HG02678 (cell line): ENCODE measurements around the gene CIAO3.
"Not testable (repeated sequence)": the region's sequence is repeated elsewhere in the genome, so short reads cannot be mapped to it uniquely, and the experiment has no call there.

ENCODE experiments used
- ATAC-seq: cut with Tn5 transposase; IDR thresholded peaks from one replicate; pipeline ENCODE4 v1.9.1; 2021; ENCODE audit warnings: mild to moderate bottlenecking, moderate library complexity; ENCODE audit not compliant: unreplicated experiment

CIAO3 gene

GRCh38 chr16:760545-761343 lies 19.9 kb upstream of the CIAO3 start, which contains the start of gene MSLN:
MSLN (plus strand) TSS chr16:760734; CDS start chr16:762681, 1,947 bp downstream.
- no peak for ATAC-seq

DNA sequence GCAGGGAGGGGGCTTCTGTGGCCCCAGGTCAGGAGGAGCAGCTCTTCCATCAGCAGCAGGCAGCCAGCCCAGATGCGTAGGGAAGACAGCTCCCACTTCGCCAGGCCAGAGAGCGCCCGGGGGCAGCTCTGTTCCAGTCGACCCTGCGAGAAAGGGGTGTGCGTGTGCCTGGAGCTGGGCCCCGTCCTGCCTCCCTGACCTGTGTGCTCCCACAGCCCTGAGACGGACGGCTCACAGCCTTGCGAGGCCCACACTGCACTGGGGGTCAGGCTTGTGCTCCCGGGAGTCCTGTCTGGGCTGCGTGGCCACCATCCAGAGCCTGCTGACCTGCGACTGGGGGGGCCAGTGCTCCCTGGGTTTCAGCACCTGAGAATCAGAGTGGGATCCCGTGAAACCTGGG lies 19.3 kb upstream of the CIAO3 start:
- ATAC-seq: no peak

DNA sequence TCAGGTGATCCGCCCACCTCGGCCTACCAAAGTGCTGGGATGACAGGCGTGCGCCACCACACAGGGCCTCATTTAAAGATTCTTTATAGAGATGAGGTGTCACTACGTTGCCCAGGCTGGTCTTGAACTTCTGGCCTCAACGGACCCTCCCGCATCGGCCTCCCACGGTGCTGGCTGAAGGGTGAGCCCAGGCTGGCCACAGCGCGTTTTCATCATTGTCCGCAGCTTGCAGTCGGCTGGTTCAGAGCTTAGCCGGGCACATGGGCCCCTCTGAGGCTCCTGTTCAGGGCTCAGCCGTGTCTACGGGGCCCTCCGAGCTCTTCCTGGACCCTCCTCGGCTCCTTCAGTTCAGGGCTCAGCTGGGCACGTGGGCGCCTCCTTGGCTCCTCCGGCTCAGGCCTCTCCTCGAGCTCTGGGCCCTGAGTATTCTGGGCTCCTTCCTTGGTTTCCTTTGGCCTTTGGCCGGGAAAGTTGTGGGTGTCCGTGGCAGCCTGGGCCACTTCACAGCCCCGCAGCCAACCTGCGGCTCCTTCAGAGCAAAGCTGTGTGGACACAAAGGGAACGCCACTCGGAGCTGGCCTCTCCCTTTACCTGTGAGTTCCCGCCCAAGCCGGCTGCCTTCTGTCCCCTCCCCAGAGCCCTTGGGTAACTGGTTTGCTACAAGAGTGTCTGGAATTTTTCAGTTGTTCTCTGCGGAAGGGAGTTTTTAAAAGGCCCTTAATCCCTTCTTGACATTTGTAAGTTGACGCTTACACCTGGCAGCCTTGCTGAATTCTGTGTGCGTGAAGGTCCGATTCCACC lies 18.5 kb upstream of the CIAO3 start:
- no peak for ATAC-seq

DNA sequence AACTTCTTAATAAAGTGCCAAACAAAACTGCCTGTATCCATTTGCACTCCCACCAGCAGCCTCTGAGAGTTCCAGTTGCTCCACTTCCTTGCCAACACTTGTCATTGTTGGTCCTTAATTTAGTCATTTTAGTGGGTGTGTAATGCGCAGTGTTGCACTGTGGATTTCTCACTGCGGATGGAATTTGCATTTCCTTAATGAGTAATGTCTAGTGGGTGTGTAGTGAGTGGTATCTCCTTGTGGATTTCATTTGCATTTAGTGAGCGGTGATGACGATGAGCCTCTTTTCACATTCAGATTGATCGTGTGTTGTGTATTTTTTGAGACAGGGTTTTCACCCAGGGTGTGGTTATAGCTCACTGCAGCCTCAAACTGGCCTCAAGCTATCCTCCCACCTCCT lies 15.6 kb upstream of the CIAO3 start:
- no peak for ATAC-seq

- ATAC-seq: no peak
Measured at GRCh38 chr16:754656-755055, 13.9 kb upstream of the CIAO3 start.

GRCh38 chr16:754121-754607 lies 13.4 kb upstream of the CIAO3 start:
- ATAC-seq: not testable (repeated sequence)

GRCh38 chr16:752007-752312 lies 11.2 kb upstream of the CIAO3 start:
- no peak for ATAC-seq

- no peak for ATAC-seq
Measured at GRCh38 chr16:751152-752006, 10.6 kb upstream of the CIAO3 start.

GRCh38 chr16:750485-750884 lies 9.7 kb upstream of the CIAO3 start:
- ATAC-seq: no peak

GRCh38 chr16:749010-749409 lies 8.2 kb upstream of the CIAO3 start:
- no peak for ATAC-seq

GRCh38 chr16:747978-748746 lies 7.4 kb upstream of the CIAO3 start:
- no peak for ATAC-seq

DNA sequence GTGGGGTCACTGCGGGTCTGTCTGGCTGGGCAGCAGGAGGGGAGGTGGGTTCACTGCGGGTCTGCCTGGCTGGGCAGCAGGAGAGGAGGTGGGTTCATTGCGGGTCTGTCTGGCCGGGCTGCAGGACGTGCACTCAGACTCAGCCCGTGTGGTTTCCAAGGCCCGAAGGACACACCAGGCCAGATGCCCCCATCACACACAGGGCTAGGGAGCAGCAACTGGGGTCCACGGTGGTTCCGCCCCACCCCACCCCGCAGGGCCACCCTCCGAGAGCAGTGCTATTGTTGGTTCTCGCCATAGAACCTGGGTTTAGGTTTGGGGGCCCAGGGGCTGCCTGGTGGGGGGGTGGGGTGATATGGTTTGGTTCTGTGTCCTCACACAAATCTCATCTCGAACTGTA lies 5.8 kb upstream of the CIAO3 start:
- no peak for ATAC-seq

DNA sequence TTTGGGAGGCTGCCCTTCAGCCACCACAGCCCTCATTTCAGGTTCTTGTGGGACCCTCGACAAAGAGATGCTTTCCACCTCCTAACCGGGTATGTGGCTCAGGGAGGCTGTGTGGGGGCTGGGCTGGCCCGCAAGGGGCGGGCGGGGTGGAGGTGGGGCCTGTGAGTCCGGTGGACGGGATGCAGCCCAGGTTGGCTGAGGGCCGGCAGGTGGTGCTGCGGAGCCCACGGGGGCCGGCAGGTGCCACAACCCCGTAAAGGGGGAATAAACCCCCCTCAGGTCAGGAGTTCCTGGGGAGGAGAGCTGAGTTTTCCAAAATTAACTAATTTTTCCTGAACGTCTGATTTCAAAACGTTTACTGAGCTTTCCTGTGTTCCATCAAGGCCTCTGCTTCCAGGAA lies 4.9 kb upstream of the CIAO3 start:
- ATAC-seq: no peak

GRCh38 chr16:743794-744500 lies 3.1 kb upstream of the CIAO3 start:
- ATAC-seq: no peak

DNA sequence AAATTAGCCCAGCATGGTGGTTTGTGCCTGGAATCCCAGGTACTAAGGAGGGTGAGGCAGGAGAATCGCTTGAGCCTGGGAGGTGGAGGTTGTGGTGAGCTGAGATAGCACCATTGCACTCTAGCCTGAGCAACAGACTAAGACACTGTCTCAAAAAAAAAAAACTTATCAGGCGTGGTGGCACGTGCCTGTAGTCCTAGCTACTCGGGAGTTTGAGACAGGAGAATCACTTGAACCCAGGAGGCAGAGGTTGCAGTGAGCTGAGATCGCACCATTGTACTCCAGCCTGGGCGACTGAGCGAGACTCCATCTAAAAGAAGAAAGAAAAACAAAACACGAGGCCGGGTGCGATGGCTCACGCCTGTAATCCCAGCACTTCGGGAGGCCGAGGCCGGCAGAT lies 2.1 kb upstream of the CIAO3 start:
- not testable (repeated sequence) for ATAC-seq

GRCh38 chr16:741986-742629 lies 1.3 kb upstream of the CIAO3 start:
- ATAC-seq: no peak

- ATAC-seq: no peak
Measured at GRCh38 chr16:740459-740763, 386 bp downstream of the CIAO3 start.

DNA sequence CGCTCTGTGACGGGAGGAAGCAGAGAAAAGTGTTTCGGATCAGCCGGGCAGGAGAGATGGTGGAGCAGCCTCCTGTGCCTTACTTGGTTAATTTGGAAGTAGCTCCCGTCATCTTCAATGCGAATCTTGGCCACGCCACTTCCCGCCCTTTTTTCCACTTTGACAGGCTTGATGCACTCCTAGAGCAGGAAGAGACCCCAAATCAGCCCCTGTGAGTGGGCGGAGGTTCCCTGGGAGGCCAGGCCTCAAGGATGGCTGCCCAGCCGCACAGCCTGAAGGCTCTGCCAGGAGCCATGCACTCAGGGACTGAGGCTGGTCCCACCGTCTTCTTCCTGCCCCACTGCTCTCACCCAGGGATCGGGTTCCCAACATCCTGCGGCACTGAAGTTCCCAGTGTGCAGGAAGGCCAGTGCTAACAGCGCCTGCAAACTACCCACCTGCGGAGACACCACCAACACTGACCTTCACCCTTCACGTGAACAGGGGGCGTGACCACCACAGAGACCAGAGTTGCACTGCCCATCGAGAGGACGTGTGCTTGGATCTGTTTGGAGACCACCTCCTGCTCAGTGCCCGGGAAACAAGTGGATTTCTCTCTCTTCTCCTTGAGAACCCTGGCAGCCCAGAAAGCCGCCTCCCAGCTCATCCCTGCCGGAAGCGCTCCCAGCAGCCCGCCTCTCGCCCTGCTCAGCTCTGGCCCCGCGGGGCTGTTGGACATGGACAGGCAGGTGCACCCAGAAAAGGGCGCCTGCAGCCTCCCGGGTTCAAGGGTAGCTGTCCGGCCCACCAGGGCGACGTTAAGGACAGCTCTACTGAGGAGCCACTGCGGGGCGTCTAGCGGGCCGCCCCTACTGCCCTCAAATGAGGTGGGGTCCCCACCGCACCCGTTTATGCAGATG lies 988 bp downstream of the CIAO3 start:
- ATAC-seq: no peak
